Calu3 (cell line): ENCODE data around the gene SAGE1. TPM values are rescaled to one million over a fixed set of nuclear protein-coding genes. Genes with fewer than 3 reads are reported as not detected.
"Not testable (repeated sequence)": the region's sequence is repeated elsewhere in the genome, so short reads cannot be mapped to it uniquely, and the experiment has no call there.

ENCODE experiments used
- Bru-seq: library from RNA; stranded (reverse); fragments of 400-500 nt; gene quantifications from one replicate; lab custom pipeline; 2021; lab: Mats Ljungman, UMichigan
- BruChase-seq, 2 experiments: library from RNA; stranded (reverse); fragments of 400-500 nt; gene quantifications; one replicate each; lab custom pipeline; 2021; lab: Mats Ljungman, UMichigan
- BruUV-seq: library from RNA; stranded (reverse); fragments of 400-500 nt; replicated peaks from 2 replicates; lab custom pipeline; 2021; lab: Mats Ljungman, UMichigan
- CTCF ChIA-PET: fragments of 300-600 bp; sonication (Branson Sonifier 250); formaldehyde crosslinking; loops from one replicate; lab custom pipeline; 2022; ENCODE audit warnings: antibody characterized with exemption; lab: Charles Lee
- DNase-seq: peaks from one replicate; pipeline ENCODE4 v3.0.0; 2022
- H3K27ac Mint-ChIP-seq: one replicate; pipeline ENCODE4 v1.8.0; 2022; ENCODE audit warnings: mixed read lengths; ENCODE audit not compliant: unreplicated experiment
- H3K27me3 Mint-ChIP-seq: one replicate; pipeline ENCODE4 v1.8.0; 2022; ENCODE audit warnings: mixed read lengths; ENCODE audit not compliant: unreplicated experiment
- H3K36me3 Mint-ChIP-seq: one replicate; pipeline ENCODE4 v1.8.0; 2022; ENCODE audit warnings: mild to moderate bottlenecking, moderate library complexity, mixed read lengths; ENCODE audit not compliant: insufficient read depth, unreplicated experiment
- H3K4me1 Mint-ChIP-seq: one replicate; pipeline ENCODE4 v1.8.0; 2022; ENCODE audit warnings: mild to moderate bottlenecking, low read depth, mixed read lengths; ENCODE audit not compliant: unreplicated experiment
- H3K4me3 Mint-ChIP-seq: one replicate; pipeline ENCODE4 v1.8.0; 2022; ENCODE audit warnings: mild to moderate bottlenecking, low read depth, moderate library complexity, mixed read lengths; ENCODE audit not compliant: unreplicated experiment
- H3K9me3 Mint-ChIP-seq: one replicate; pipeline ENCODE4 v1.8.0; 2022; ENCODE audit warnings: low read depth, mixed read lengths; ENCODE audit not compliant: unreplicated experiment
- CTCF ChIP-seq: fragments of 200-600 bp; IDR thresholded peaks from one replicate; pipeline ENCODE4 v1.8.0; 2022; ENCODE audit warnings: antibody characterized with exemption; ENCODE audit not compliant: unreplicated experiment
- intact Hi-C: fragments of 100-400 bp; cut with micrococcal nuclease; formaldehyde crosslinking; loops from one replicate; pipeline ENCODE4 v1.10.0; 2022; ENCODE audit not compliant: unreplicated experiment
- long read RNA-seq: library from polyadenylated mRNA; stranded (forward); transcript quantifications from one replicate; pipeline ENCODE4 v2.0.0, GENCODE V29; 2022
- total RNA-seq: library from RNA; stranded (reverse); gene quantifications from 2 replicates; pipeline ENCODE4 v1.2.3, GENCODE V29; 2022

The SAGE1 gene
- total RNA-seq: not detected in 2 replicates
- Bru-seq, nascent RNA: not detected
- not detected for BruChase-seq, experiment 1, labeled RNA remaining after a 6-hour chase
- BruChase-seq, experiment 2, labeled RNA remaining after a 2-hour chase: not detected
- long read RNA-seq: 0 reads

- H3K4me3 Mint-ChIP-seq: no peak within 1 kb of the TSS
- no peak for TF ChIP-seq CTCF
- BruUV-seq: no TSS peak
- CTCF ChIA-PET: no interaction called here
- H3K9me3 Mint-ChIP-seq: peaks cover 4% of the 10 kb centered on the region
- no peak within 1 kb of the TSS for H3K27ac Mint-ChIP-seq
- no peaks in the 10 kb centered on the region for H3K27me3 Mint-ChIP-seq
- DNase-seq: no peak
- no peaks in the 10 kb centered on the region for H3K36me3 Mint-ChIP-seq
- intact Hi-C loops: no loop called here
- H3K4me1 Mint-ChIP-seq: no peaks in the 10 kb centered on the region
These were observed at the start of gene SAGE1, which contains the start of gene CT45A10 for GRCh38 chrX:135893294-135893817. Gene SAGE1 (plus strand): TSS chrX:135893716. CDS start chrX:135896243, 2,527 bp downstream. Gene CT45A10 (minus strand): TSS chrX:135893444. CDS start chrX:135885344, 8,100 bp downstream.

GRCh38 chrX:135854438-135854837 is 39.1 kb upstream of the SAGE1 start, which contains the start of gene CT45A8:
Gene CT45A8 (minus strand): TSS chrX:135854538. CDS start chrX:135850783, 3,755 bp downstream.
- DNase-seq, CTCF ChIA-PET, H3K36me3 Mint-ChIP-seq, H3K9me3 Mint-ChIP-seq, BruUV-seq, H3K4me1 Mint-ChIP-seq, intact Hi-C loops, H3K27me3 Mint-ChIP-seq, H3K4me3 Mint-ChIP-seq, H3K27ac Mint-ChIP-seq: not testable (repeated sequence)

- intact Hi-C loops, CTCF ChIA-PET, DNase-seq, H3K27me3 Mint-ChIP-seq, H3K9me3 Mint-ChIP-seq, H3K4me1 Mint-ChIP-seq, H3K27ac Mint-ChIP-seq, H3K36me3 Mint-ChIP-seq, BruUV-seq, H3K4me3 Mint-ChIP-seq: not testable (repeated sequence)
These were observed 21.8 kb upstream of the SAGE1 start, which contains the start of gene CT45A9 for GRCh38 chrX:135871712-135872111. Gene CT45A9 (minus strand): TSS chrX:135871812. CDS start chrX:135868061, 3,751 bp downstream.

GRCh38 chrX:135882741-135883140 is 10.8 kb upstream of the SAGE1 start:
- H3K27ac Mint-ChIP-seq, H3K4me3 Mint-ChIP-seq, BruUV-seq, H3K27me3 Mint-ChIP-seq, H3K9me3 Mint-ChIP-seq, DNase-seq, H3K36me3 Mint-ChIP-seq, CTCF ChIA-PET, H3K4me1 Mint-ChIP-seq, intact Hi-C loops: not testable (repeated sequence)

GRCh38 chrX:135888230-135888629 is 5.3 kb upstream of the SAGE1 start:
- H3K4me3 Mint-ChIP-seq, H3K27ac Mint-ChIP-seq, H3K9me3 Mint-ChIP-seq, H3K27me3 Mint-ChIP-seq, DNase-seq, CTCF ChIA-PET, H3K4me1 Mint-ChIP-seq, BruUV-seq, H3K36me3 Mint-ChIP-seq, intact Hi-C loops: not testable (repeated sequence)

- H3K36me3 Mint-ChIP-seq, BruUV-seq, CTCF ChIA-PET, DNase-seq, intact Hi-C loops, H3K4me1 Mint-ChIP-seq, H3K4me3 Mint-ChIP-seq, H3K27ac Mint-ChIP-seq, H3K9me3 Mint-ChIP-seq, H3K27me3 Mint-ChIP-seq: not testable (repeated sequence)
These were observed 4.5 kb upstream of the SAGE1 start for GRCh38 chrX:135888976-135889375.
